Osteoblast (primary cell): Measurements from ENCODE around the gene MYO3B. TPM values are rescaled to one million over a fixed set of nuclear protein-coding genes. Genes with fewer than 3 reads are reported as not detected.
"Not testable (repeated sequence)": the region's sequence is repeated elsewhere in the genome, so short reads cannot be mapped to it uniquely, and the experiment has no call there.

Source experiments
- DNase-seq: peaks from one replicate; pipeline ENCODE4 v3.0.0; 2011; ENCODE audit warnings: low spot score, mixed read lengths; ENCODE audit not compliant: insufficient read length; ENCODE audit errors: missing footprints
- H2AFZ ChIP-seq: 2 replicates; pipeline ENCODE4 v1.6.0; 2011; ENCODE audit warnings: mild to moderate bottlenecking, low read length
- H3K27ac ChIP-seq: 2 replicates; pipeline ENCODE4 v1.5.1; 2011; ENCODE audit warnings: mild to moderate bottlenecking, low read depth, low read length, moderate library complexity
- H3K27me3 ChIP-seq: 2 replicates; pipeline ENCODE4 v1.6.0; 2012; ENCODE audit warnings: mild to moderate bottlenecking, control low read depth, inconsistent platforms, low read length, moderate library complexity; ENCODE audit not compliant: insufficient read depth
- H3K36me3 ChIP-seq: 2 replicates; pipeline ENCODE4 v1.5.1; 2011; ENCODE audit warnings: mild to moderate bottlenecking, low read length, control low read depth, moderate library complexity; ENCODE audit not compliant: insufficient read depth
- H3K4me1 ChIP-seq: 2 replicates; pipeline ENCODE4 v1.5.1; 2011; ENCODE audit warnings: mild to moderate bottlenecking, low read length, control low read depth, moderate library complexity; ENCODE audit not compliant: insufficient read depth
- H3K4me2 ChIP-seq: 2 replicates; pipeline ENCODE4 v1.6.0; 2011; ENCODE audit warnings: mild to moderate bottlenecking, low read length; ENCODE audit not compliant: insufficient read depth
- H3K4me3 ChIP-seq: fragments of 200-600 bp; sonication (generic); 3 replicates; pipeline ENCODE4 v1.5.1; 2012; ENCODE audit warnings: mild to moderate bottlenecking, low read length, inconsistent platforms; ENCODE audit not compliant: insufficient read depth
- H3K79me2 ChIP-seq: 2 replicates; pipeline ENCODE4 v1.6.0; 2012; ENCODE audit warnings: mild to moderate bottlenecking, low read length, control low read depth, inconsistent platforms; ENCODE audit not compliant: insufficient read depth
- H3K9me3 ChIP-seq: 2 replicates; pipeline ENCODE4 v1.5.1; 2011; ENCODE audit warnings: low read depth, low read length, control low read depth
- H4K20me1 ChIP-seq: 2 replicates; pipeline ENCODE4 v1.6.0; 2012; ENCODE audit warnings: mild to moderate bottlenecking, low read length, control low read depth; ENCODE audit not compliant: insufficient read depth
- total RNA-seq: library from RNA; depleted of rRNA; stranded (reverse); fragments of >200 nt; gene quantifications from 2 replicates; pipeline ENCODE4 v1.2.3, GENCODE V29; 2012
- TF ChIP-seq, protein P1 (sequence below): IDR thresholded peaks from 2 replicates; pipeline ENCODE4 v1.5.1; 2011; ENCODE audit warnings: mild to moderate bottlenecking, low read depth, low read length, moderate library complexity; ENCODE audit errors: extremely low read depth

MYO3B gene
- total RNA-seq, 1 donor: 0.36 TPM

DNA sequence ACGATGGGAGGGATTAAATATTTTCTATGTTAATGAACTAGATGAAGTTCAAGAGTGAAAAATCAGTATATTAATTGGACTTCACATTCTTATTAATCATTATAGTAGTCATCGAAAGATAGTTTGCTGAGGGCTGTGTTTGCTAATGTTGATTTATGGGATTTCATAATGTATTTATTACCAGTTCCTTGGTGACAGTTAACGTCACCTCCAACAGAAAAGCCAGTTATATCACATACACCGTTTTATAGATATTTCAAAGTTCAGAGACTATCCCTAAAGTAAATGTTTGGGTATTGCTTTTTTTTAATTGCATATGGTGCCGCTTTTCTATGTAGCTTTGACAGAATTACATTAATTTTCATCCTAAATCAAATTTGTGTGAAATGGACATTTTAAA, 487.8 kb downstream of the MYO3B start:
- H3K4me3 ChIP-seq: no peak overlapping the region
- no peaks in the 10 kb centered on the region for H3K4me1 ChIP-seq
- H3K4me2 ChIP-seq: no peak overlapping the region
- no peaks in the 10 kb centered on the region for H3K36me3 ChIP-seq
- H3K79me2 ChIP-seq: no peaks in the 10 kb centered on the region
- DNase-seq: no peak
- H3K27ac ChIP-seq: no peak overlapping the region
- no peaks in the 10 kb centered on the region for H3K9me3 ChIP-seq
- H3K27me3 ChIP-seq: no peaks in the 10 kb centered on the region
- TF ChIP-seq, protein P1, sequence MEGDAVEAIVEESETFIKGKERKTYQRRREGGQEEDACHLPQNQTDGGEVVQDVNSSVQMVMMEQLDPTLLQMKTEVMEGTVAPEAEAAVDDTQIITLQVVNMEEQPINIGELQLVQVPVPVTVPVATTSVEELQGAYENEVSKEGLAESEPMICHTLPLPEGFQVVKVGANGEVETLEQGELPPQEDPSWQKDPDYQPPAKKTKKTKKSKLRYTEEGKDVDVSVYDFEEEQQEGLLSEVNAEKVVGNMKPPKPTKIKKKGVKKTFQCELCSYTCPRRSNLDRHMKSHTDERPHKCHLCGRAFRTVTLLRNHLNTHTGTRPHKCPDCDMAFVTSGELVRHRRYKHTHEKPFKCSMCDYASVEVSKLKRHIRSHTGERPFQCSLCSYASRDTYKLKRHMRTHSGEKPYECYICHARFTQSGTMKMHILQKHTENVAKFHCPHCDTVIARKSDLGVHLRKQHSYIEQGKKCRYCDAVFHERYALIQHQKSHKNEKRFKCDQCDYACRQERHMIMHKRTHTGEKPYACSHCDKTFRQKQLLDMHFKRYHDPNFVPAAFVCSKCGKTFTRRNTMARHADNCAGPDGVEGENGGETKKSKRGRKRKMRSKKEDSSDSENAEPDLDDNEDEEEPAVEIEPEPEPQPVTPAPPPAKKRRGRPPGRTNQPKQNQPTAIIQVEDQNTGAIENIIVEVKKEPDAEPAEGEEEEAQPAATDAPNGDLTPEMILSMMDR: no peak
- no peak overlapping the region for H2AFZ ChIP-seq
- H4K20me1 ChIP-seq: no peaks in the 10 kb centered on the region

DNA sequence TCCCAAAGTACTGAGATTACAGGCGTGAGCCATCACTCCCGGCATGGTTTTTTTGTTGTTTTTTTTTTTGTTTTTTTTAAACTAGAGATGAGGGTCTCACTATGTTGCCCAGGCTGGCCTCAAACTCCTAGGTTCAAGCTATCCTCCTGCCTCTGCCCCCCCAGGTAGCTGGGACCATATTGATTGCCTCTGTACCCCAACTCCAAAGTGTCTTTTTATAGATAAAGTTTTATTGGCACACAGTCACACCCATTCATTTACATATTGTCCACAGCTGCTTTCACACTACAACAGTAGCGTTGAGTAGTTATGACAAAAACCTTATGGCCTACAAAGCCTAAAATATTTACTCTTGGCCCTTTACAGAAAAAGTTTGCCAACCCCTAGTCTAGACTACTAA, 492.0 kb downstream of the MYO3B start:
- Histone ChIP-seq H3K79me2 (no peaks in the 10 kb centered on the region), H4K20me1 (no peaks in the 10 kb centered on the region), H3K36me3 (no peaks in the 10 kb centered on the region), H3K4me1 (no peaks in the 10 kb centered on the region), H3K27ac (no peak overlapping the region), H3K4me3 (no peak overlapping the region), H2AFZ (no peak overlapping the region), H3K9me3 (no peaks in the 10 kb centered on the region), H3K27me3 (no peaks in the 10 kb centered on the region), H3K4me2 (no peak overlapping the region)
- TF ChIP-seq, protein P1: no peak
- DNase-seq: no peak

DNA sequence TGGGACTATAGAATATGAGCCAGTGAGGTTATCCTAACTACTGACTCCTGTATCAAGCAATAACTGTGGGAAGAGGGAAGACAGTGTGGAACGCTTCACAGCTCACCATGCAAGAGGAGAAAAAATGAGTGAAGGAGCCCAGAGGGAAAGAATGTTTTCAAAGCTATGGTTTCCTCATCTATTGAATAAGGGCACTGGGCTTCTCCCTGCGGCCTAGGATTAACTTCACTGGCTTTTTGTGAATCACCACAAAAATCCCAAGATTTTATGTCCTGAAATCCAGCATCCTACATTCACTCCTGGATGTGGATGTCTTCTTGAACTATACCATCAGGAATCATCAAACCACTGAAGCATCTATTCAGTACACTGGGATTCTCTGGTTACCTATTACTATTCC, 492.7 kb downstream of the MYO3B start:
- DNase-seq: no peak
- TF ChIP-seq, protein P1: no peak
- Histone ChIP-seq H3K27ac (no peak overlapping the region), H3K4me1 (no peaks in the 10 kb centered on the region), H3K4me2 (no peak overlapping the region), H3K27me3 (no peaks in the 10 kb centered on the region), H3K9me3 (no peaks in the 10 kb centered on the region), H4K20me1 (no peaks in the 10 kb centered on the region), H3K36me3 (no peaks in the 10 kb centered on the region), H2AFZ (no peak overlapping the region), H3K4me3 (no peak overlapping the region), H3K79me2 (no peaks in the 10 kb centered on the region)

DNA sequence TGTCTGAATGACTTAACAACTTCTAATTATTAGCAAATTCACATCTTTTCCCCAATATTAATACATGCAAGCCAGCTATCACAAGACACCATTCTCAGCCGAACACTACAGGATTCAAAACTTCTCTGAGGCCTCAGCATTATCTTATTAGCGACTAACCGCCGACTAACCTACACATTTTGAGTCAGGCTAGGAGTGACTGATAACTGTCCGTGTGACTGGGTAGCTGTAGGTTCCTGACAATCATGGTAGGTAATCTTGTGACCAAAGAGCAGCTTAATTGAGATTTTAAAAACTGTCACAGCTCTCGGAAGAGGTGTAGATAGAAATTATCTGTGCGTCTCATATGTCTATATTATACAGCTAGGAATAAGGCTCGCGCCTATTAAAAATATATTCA, 493.1 kb downstream of the MYO3B start:
- no peaks in the 10 kb centered on the region for H3K79me2 ChIP-seq
- H2AFZ ChIP-seq: no peak overlapping the region
- H3K9me3 ChIP-seq: no peaks in the 10 kb centered on the region
- no peak overlapping the region for H3K4me3 ChIP-seq
- TF ChIP-seq, protein P1: no peak
- no peaks in the 10 kb centered on the region for H3K4me1 ChIP-seq
- no peaks in the 10 kb centered on the region for H3K27me3 ChIP-seq
- no peak overlapping the region for H3K27ac ChIP-seq
- H3K36me3 ChIP-seq: no peaks in the 10 kb centered on the region
- H4K20me1 ChIP-seq: no peaks in the 10 kb centered on the region
- DNase-seq: no peak
- no peak overlapping the region for H3K4me2 ChIP-seq

DNA sequence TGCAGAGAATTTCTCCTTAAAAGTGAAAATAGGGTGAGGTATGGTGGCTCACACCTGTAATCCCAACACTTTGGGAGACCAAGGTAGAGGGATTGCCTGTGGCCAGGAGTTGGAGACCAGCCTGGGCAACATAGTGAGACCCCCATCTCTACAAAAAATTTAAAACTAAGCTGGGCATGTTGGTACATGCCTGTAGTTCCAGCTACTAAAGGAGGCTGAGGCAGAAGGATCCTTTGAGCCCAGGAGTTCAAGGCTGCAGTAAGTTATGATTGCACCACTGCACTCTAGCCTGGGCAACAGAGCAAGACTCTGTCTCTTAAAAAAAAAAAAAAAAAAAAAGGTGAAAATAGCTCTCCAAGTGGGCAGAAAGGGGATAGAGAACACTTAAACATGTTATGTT, 496.3 kb downstream of the MYO3B start:
- not testable (repeated sequence) for H3K79me2 ChIP-seq, H4K20me1 ChIP-seq

More for the DNA sequence above, 496.3 kb downstream of the MYO3B start:
- not testable (repeated sequence) for H3K27ac ChIP-seq, DNase-seq, H3K9me3 ChIP-seq, H3K4me1 ChIP-seq, H3K4me3 ChIP-seq, H3K27me3 ChIP-seq, H3K36me3 ChIP-seq, H3K4me2 ChIP-seq, H2AFZ ChIP-seq
